HG03521 (cell line): ENCODE data around the gene TECR.
"Not testable (repeated sequence)": the region's sequence is repeated elsewhere in the genome, so short reads cannot be mapped to it uniquely, and the experiment has no call there.

Experiments used
- ATAC-seq: cut with Tn5 transposase; IDR thresholded peaks from one replicate; pipeline ENCODE4 v1.9.1; 2021; ENCODE audit warnings: mild to moderate bottlenecking, moderate library complexity; ENCODE audit not compliant: unreplicated experiment

The TECR gene

GRCh38 chr19:14559916-14560775, 30.8 kb downstream of the TECR start:
- ATAC-seq, result no peak

DNA sequence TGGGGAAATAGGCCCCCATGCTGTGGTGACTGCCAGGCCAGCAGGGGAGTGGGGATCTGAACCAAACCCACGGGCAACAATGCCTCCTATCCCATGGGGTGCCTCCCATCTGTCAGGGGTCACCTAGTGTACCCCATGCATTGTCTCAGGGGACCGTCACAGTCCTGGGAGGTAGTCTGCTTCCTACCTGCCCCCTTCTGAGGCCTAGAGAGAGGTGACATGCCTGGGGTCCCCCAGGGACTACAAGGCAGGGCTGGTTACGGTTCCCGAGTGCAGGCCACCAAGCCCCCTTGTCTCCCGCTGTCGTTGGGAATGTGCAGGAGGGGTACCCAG, 31.3 kb downstream of the TECR start:
- no peak for ATAC-seq

DNA sequence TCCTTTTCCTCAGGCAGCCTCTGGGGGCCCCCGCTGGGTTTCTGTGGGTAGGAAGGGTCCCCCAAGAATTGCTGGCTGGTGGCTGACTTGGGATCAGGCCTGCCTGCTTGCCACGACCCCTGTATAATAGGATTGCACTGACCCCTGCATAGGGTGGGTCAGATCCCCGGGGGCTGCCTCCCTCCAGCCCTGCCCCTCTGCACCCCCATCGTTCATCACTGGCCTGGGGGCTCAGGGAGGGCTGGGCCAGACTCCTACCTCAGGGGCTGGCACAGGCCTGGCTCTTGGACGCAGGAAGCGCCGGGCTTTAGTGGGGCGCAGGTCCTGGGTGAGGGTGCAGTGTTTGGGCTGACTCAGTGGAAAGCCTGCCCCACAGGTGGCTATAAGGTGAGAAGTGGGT, 31.9 kb downstream of the TECR start:
- ATAC-seq, result no peak

GRCh38 chr19:14561847-14562351, 32.5 kb downstream of the TECR start:
- ATAC-seq, result no peak

GRCh38 chr19:14562660-14563589, 33.5 kb downstream of the TECR start:
- ATAC-seq, result no peak

- no peak for ATAC-seq
Measured at GRCh38 chr19:14563590-14563926, 34.2 kb downstream of the TECR start.

DNA sequence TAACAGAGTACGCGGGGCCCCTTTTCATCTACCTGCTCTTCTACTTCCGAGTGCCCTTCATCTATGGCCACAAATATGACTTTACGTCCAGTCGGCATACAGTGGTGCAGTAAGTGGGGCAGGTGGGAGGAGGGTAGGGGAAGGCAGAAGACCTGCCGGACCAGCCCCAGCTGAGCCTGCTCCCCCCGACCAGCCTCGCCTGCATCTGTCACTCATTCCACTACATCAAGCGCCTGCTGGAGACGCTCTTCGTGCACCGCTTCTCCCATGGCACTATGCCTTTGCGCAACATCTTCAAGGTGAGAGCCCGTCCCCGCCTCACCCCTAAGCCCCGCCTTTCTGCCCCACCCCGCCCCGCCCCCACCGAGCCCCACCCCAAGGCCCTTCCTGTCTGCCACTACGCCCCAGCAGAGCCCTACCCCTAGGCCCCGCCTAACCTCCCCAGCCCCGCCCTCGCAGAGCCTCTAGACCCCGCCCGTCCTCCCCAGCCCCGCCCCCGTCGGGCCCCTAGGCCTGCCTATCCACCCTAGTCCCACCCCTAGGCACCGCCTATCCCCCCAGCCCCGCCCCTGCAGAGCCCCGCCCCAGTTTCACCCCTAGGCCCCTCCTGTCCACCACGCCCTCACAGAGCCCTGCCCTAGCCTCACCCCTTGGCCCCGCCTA, 34.7 kb downstream of the TECR start:
- no peak for ATAC-seq

GRCh38 chr19:14564652-14565297, 35.4 kb downstream of the TECR start:
- ATAC-seq, result not testable (repeated sequence)

DNA sequence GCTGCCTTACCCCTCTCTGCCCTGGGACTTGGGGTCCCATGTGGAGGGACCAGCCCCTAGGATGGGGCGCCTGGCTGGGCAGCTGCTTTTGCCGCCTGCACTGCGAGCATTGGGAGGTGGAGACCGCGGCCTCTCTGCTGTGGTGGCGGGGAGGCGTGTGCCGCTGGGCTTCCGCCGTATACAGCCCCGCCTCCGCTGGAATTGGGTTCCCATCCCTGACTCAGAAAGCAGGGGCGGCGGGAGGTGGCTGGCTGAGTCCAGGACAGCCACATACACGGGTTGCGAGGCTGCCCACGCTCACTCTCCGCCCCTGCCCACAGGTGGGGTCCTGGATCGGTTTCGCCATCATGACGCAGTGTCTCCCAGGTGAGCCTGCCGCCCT, 35.9 kb downstream of the TECR start:
- no peak for ATAC-seq

- no peak for ATAC-seq
Measured at GRCh38 chr19:14565765-14566711, 36.6 kb downstream of the TECR start.

DNA sequence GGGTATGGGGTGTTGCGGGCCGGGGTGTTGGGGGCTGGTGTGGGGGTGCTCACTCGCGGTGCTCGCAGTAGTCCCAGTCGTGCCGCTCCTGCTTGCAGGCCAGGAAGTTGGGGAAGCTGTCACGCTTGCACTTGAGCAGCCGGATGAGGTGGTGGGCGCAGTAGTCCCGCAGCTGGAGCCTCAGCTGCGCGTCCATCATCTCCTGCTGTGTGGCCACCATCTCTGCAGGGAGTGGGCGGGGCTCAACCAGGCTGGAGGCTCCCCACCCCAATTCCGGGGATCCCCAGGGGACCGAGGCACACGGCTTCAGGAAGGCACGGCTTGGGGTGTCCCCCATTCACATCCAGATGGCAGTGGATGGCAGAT, 37.3 kb downstream of the TECR start:
- ATAC-seq, result no peak

- ATAC-seq, result no peak
Measured at GRCh38 chr19:14567079-14567478, 37.7 kb downstream of the TECR start.

GRCh38 chr19:14570864-14571527, 41.6 kb downstream of the TECR start:
- ATAC-seq, result no peak

GRCh38 chr19:14571695-14572490, 42.5 kb downstream of the TECR start, which contains the start of gene NDUFB7:
Gene NDUFB7, minus strand, starts transcription at chr19:14572066. Its CDS starts 66 bp downstream, at chr19:14572000.
- peak; percentile 80 for ATAC-seq

DNA sequence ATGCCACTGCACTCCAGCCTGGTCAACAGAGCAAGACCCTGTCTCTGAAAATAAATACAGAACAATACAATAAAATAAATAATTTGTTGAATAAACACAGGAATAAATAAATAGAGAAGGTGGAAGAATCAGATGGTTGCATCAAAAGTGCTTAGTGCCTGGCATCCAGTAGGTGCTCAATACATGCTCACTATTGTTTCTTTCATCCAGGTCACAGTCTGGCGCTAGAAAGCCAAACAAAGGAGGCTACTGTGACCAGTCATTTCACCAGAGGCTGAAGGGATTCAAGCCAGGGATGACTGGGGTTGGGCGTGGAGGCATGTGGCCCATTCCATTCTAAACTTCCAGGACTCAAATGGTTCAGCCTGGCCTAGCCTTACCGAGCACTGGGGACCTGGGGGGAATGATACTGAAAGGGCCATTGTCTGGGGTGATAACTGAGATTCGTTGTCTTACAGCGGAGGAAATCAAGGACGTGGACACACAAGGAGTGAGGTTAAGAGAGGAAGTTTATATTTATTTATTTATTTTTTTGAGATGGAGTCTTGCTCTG, 46.1 kb downstream of the TECR start:
- ATAC-seq, result no peak

DNA sequence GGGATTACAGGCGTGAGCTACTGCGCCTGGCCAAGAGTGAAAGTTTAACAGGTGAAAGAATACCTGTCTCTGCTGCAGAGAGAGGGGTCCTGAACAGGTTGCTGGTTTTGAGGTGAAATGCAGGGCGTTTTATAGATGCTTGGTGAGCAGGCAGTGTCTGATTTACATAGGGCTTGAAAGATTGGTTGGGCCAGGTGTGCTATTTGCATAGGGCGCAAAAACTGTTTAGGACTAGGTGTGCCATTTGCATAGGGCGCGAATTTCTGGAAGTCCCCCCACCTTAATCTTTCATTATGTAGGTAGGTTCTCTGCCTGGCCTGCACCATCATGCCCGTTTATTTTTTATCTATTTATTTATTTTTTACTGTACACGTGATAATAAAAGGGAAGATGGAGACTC, 47.0 kb downstream of the TECR start:
- ATAC-seq, result no peak

DNA sequence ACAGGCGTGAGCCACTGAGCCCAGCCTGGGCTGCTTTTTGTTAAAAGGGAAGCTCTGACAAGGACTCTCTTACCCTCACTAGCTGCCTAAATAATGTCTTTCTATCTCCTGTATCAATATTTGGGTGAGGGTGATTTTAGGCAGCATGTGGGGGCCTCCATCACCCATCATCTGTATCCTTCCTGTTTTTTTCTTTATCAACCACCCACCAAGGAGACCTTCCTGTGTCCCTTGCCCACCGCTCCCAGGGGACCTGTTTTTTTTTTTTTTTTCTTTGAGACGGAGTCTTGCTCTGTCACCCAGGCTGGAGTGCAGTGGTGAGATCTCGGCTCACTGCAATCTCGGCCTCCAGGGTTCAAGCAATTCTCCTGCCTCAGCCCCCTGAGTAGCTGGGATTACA, 47.9 kb downstream of the TECR start:
- ATAC-seq, result no peak

DNA sequence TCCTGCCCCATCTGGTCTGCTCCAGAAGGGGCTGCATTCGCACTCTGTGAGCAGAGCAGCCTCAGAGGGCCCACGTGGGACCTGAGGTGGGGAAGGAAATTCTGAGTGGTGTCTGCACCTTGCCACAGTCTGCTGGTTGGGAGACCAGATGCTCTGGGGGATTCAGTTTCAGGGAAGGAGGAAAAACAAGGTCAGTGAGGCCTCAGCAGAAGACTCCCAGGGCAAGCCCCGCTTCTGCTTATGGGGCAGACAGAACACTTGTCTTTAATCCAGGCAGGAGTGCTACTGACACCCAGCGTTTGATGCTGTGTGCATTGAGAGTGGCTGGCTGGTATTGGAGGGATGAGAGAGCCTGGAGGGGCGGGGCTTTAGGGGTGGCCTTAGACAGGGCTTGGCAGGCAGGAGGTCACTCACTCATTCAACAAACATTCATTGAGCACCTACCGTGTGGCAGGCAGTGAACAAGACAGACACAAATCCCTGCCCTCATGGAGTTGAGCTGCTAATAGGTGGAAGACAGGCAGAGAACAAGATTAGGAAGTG, 48.6 kb downstream of the TECR start:
- no peak for ATAC-seq
